Measurements from ENCODE around the gene LRCH3. TPM values are rescaled to one million over a fixed set of nuclear protein-coding genes. Genes with fewer than 3 reads are reported as not detected.

LRCH3 gene
- total and polyA plus RNA-seq, 9 of the 15 experiments (the other 6 are each of a cell fraction or from before 2014, with no cell fraction given) = 4.6 to 75.3 (median 30.3) TPM

GRCh38 chr3:197906023-197906849 is 115.2 kb downstream of the LRCH3 start (continued):
- peak; percentile 47 for TF ChIP-seq HMGN3 (IDR thresholded peaks at IDR 0.05; ENCODE audit: borderline replicate concordance, extremely low read depth, insufficient read length, low read depth, low read length)
- TF ChIP-seq ZNF263 (CRISPR knock-in tag; IDR thresholded peaks at IDR 0.05; ENCODE audit: borderline replicate concordance) = no peak
- TF ChIP-seq YY1 (IDR thresholded peaks at IDR 0.05; ENCODE audit: borderline replicate concordance in 1 of 3, control insufficient read depth in 1 of 3, extremely low read depth in 1 of 3, insufficient read depth in 3 of 3, insufficient read length in 1 of 3, insufficient replicate concordance in 2 of 3, low read depth in 1 of 3, low read length in 2 of 3) = peak in 2 of 3 experiments; percentile 26 to 67
- 0 out of 2 replicates have a peak, but pooled peaks have one; percentile 35 for TF ChIP-seq NBN (IDR thresholded peaks at IDR 0.05; ENCODE audit: low read depth)
- no peak for TF ChIP-seq TSC22D4 (tag; IDR thresholded peaks at IDR 0.05)
- TF ChIP-seq CC2D1A (IDR thresholded peaks at IDR 0.05) = peak; percentile 62; the same call in 1 of the 2 replicates
- TF ChIP-seq SAFB (IDR thresholded peaks at IDR 0.05; ENCODE audit: borderline replicate concordance, low read depth, low read length) = no peak
- TF ChIP-seq ZBTB1 (CRISPR knock-in tag; IDR thresholded peaks at IDR 0.05; ENCODE audit: borderline replicate concordance, low read depth) = no peak; the same call in 1 of the 2 replicates
- peak; percentile 27; the same call in 1 of the 2 replicates for TF ChIP-seq FOSL1 (tag; conservative IDR thresholded peaks at IDR 0.05)
- no peak for TF ChIP-seq CBX3 (IDR thresholded peaks at IDR 0.05; ENCODE audit: borderline replicate concordance in 1 of 2, low read length in 2 of 2)
- TF ChIP-seq RCOR1 (IDR thresholded peaks at IDR 0.05; ENCODE audit: borderline replicate concordance in 1 of 2, low read depth in 2 of 2, low read length in 2 of 2) = peak in 1 of 2 experiments; percentile 76; a peak in 2 of 4 replicates
- TF ChIP-seq SMAD4 (CRISPR knock-in tag; conservative IDR thresholded peaks at IDR 0.05) = no peak
- TF ChIP-seq NRF1 (conservative IDR thresholded peaks at IDR 0.05 in 1 of 2, IDR thresholded peaks at IDR 0.05 in 1 of 2) = peak; percentile 48 to 62
- no peak for TF ChIP-seq GTF2E2 (tag; IDR thresholded peaks at IDR 0.05)
- TF ChIP-seq ETV6 (IDR thresholded peaks at IDR 0.05; ENCODE audit: borderline replicate concordance in 1 of 2, low read depth in 2 of 2, low read length in 1 of 2) = 0 out of 4 replicates have a peak, but pooled peaks of 1 of the 2 experiments have one; percentile 27
- no peak for TF ChIP-seq ETV6 (CRISPR knock-in tag; IDR thresholded peaks at IDR 0.05; ENCODE audit: borderline replicate concordance)
- peak; percentile 18; the same call in 1 of the 2 replicates for TF ChIP-seq TCF3 (CRISPR knock-in tag; IDR thresholded peaks at IDR 0.05)
- TF ChIP-seq ZMIZ1 (IDR thresholded peaks at IDR 0.05; ENCODE audit: low read depth in 2 of 2, low read length in 2 of 2) = peak in 1 of 2 experiments; percentile 21; a peak in 1 of 4 replicates
- peak; percentile 45 for TF ChIP-seq MEIS2 (IDR thresholded peaks at IDR 0.05; ENCODE audit: partially characterized antibody)
- peak; percentile 36 to 74; a peak in 2 of 4 replicates for TF ChIP-seq MNT (conservative IDR thresholded peaks at IDR 0.05)
- TF ChIP-seq SMC3 (conservative IDR thresholded peaks at IDR 0.05; ENCODE audit: insufficient read depth, low read depth, low read length) = peak; percentile 92
